ENCODE data around the gene ECE2.
"Not testable (repeated sequence)": the region's sequence is repeated elsewhere in the genome, so short reads cannot be mapped to it uniquely, and the experiment has no call there.

The ECE2 gene

GRCh38 chr3:184267249-184267648 lies 8.6 kb upstream of the ECE2 start:
- not testable (repeated sequence) for DNase-seq

GRCh38 chr3:184272269-184272668 lies 3.6 kb upstream of the ECE2 start:
- DNase-seq = no peak

- no peak for DNase-seq
Measured at GRCh38 chr3:184275381-184275701, 481 bp upstream of the ECE2 start.

- DNase-seq = no peak
Measured at GRCh38 chr3:184277366-184277765, 1.5 kb downstream of the ECE2 start.

GRCh38 chr3:184282941-184283340 lies 7.1 kb downstream of the ECE2 start:
- no peak for DNase-seq

- no peak for DNase-seq
Measured at GRCh38 chr3:184283681-184284080, 7.9 kb downstream of the ECE2 start.

- peak; percentile 29 to 53 (median 46) for DNase-seq
Measured at GRCh38 chr3:184284696-184285095, 8.9 kb downstream of the ECE2 start.

DNA sequence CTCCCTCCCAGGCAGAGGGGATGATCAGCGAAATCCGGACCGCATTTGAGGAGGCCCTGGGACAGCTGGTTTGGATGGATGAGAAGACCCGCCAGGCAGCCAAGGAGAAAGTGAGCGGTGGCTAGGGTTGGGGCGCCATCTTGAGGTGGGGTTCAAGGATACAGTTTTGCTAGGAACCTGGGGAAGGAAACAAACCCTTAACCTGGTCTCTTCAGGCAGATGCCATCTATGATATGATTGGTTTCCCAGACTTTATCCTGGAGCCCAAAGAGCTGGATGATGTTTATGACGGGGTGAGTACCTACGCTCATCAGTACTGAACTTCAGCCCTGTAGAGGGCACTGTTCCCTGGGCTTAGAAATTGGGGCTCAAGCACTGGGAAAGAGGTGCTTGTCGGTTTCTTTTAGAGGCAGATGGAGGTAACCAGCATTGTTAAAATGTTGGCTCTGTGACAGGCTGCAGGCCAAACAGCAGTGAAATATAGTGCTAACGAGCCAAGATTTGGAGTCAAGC lies 13.7 kb downstream of the ECE2 start:
- peak; percentile 55 to 73 (median 71) for DNase-seq

- DNase-seq = no peak
Measured at GRCh38 chr3:184290331-184290730, 14.5 kb downstream of the ECE2 start.

DNA sequence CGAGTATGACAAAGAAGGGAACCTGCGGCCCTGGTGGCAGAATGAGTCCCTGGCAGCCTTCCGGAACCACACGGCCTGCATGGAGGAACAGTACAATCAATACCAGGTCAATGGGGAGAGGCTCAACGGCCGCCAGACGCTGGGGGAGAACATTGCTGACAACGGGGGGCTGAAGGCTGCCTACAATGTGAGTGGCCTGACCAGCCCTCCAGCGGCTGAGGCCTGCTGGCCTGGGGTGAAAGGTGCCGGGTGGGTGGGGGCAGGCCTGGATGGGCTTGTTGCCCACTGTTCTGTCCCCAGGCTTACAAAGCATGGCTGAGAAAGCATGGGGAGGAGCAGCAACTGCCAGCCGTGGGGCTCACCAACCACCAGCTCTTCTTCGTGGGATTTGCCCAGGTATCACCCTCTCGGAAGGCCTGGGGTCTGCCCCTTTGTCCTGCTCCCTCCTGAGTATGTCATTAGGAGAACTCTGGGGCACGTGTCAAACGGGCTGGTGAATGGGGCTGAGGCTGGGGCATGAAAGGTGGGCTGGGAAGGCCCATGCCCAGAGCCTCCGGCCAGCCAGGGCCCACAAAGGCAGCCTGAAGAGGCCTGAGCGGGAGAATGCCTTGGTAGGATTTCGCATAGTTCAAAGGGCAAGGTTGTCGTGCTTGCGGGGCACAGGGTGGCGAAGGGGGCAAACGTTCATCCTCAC lies 15.4 kb downstream of the ECE2 start:
- DNase-seq = no peak

DNA sequence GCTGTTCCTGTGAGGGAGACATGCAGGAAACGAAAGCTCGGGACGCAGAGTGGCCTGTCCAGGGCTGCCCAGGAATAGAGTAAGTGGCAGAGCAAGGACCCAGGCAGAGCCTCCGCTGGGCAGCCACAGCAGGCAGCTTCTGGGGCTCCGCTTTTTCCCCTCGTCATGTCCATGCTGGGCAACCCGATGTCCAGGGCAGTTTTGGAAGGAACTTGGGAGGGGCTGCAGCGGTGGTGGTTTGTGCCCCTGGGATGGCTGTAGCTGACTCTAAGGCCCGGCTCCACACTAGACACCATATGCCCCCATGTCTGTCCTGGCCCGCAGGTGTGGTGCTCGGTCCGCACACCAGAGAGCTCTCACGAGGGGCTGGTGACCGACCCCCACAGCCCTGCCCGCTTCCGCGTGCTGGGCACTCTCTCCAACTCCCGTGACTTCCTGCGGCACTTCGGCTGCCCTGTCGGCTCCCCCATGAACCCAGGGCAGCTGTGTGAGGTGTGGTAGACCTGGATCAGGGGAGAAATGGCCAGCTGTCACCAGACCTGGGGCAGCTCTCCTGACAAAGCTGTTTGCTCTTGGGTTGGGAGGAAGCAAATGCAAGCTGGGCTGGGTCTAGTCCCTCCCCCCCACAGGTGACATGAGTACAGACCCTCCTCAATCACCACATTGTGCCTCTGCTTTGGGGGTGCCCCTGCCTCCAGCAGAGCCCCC lies 16.1 kb downstream of the ECE2 start:
- DNase-seq = no peak

DNA sequence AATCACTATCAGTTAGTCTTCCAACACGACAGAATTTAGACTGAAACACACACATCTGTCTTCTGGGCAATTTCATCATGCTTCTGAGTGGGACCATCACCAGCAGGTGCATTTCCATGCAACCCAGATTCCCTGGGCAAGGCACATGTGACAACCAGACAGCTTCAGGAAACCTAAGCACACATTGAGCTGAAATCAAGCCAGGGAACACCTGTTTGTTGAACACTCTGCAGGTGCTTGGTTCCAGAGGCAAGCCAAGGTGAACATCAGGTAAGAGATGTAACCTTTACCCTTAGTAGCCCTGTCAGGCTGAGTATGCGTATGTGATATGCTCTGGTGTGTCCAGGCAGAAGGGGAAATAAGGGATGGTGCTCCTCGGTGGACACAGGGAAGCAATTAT lies 19.9 kb downstream of the ECE2 start:
- no peak for DNase-seq

GRCh38 chr3:184296616-184297015 lies 20.8 kb downstream of the ECE2 start:
- DNase-seq = no peak

DNA sequence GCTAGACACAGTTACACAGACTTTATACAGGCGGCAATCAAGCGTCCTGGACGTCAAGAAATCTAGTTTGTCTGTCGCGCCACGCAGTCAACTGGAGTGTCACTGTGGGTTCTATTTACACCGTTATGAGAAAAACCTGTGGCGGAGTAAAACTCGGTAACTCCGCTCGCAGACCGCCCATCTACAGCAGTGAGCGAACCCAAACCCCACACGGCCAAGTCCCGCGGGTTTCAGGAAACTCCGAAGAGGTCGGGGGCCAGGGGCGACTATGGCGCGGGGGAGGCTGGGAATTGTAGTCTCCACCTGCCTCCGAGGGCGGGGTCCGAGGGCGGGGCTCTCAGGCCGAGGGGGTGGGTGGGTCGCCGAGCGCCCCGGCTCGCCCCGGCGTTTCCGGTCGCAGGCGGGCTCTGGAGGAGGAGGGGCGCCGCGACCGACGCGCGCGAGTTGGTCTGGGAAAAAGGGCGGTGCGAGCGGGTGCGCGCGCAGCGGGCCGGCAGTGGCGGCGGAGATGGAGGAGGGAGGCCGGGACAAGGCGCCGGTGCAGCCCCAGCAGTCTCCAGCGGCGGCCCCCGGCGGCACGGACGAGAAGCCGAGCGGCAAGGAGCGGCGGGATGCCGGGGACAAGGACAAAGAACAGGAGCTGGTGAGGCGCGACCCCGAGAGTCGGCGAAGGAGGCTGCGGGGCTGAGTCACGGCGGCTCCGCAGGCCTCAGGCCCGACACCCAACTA lies 23.1 kb downstream of the ECE2 start, which contains the start of gene PSMD2:
Gene PSMD2, plus strand, starts transcription at position 483 of the 729 bp plus-strand sequence. Its CDS starts 26 bp downstream, at position 509.
- DNase-seq = peak; percentile 97 to 100 (median 99)

- peak in 1 of 3 donors; percentile 27 for DNase-seq
Measured at GRCh38 chr3:184299488-184300377, 23.9 kb downstream of the ECE2 start.

DNA sequence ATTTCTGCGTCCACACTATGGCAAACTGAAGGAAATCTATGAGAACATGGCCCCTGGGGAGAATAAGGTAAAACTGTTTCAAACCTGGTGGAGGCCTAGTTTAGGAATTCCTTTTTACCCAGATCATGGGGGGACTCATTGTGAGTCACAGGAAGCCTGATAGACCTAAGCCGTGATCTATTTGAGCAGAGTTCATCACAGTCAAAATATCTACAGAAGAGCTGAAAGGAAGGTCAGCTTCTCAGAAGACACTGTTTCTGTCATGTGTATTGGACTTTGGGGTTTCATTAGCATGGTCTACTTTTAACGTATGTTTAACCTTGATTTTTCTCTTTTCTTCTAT lies 24.5 kb downstream of the ECE2 start:
- DNase-seq = no peak

GRCh38 chr3:184305577-184305976 lies 29.8 kb downstream of the ECE2 start:
- peak in 1 of 3 donors; percentile 34 for DNase-seq

- DNase-seq = no peak
Measured at GRCh38 chr3:184306341-184306972, 30.6 kb downstream of the ECE2 start.

- DNase-seq = no peak
Measured at GRCh38 chr3:184307915-184308314, 32.1 kb downstream of the ECE2 start.

DNA sequence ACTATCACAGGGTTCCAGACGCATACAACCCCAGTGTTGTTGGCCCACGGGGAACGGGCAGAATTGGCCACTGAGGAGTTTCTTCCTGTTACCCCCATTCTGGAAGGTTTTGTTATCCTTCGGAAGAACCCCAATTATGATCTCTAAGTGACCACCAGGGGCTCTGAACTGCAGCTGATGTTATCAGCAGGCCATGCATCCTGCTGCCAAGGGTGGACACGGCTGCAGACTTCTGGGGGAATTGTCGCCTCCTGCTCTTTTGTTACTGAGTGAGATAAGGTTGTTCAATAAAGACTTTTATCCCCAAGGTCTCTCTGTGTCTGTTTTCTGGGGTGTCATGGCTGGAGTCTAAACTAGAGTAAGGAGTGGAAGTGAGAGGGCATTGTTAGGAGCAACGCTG lies 32.9 kb downstream of the ECE2 start:
- DNase-seq = no peak

GRCh38 chr3:184311633-184312032 lies 35.8 kb downstream of the ECE2 start:
- DNase-seq = no peak

DNA sequence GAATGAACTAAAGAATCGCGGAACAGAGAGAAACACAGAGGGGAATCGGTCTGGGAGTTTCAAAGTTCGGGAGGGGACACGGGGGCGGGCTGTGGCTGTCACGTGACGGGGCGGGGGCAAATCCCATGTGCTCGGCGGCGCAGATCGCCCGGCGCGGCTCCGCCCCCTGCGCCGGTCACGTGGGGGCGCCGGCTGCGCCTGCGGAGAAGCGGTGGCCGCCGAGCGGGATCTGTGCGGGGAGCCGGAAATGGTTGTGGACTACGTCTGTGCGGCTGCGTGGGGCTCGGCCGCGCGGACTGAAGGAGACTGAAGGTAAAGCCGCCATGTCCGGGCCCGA lies 38.5 kb downstream of the ECE2 start, which contains the start of gene EIF4G1:
Gene EIF4G1, plus strand, starts transcription at position 244 of the 337 bp plus-strand sequence. CDS start 1,191 bp downstream, outside the sequence.
- peak; percentile 96 to 99 (median 98) for DNase-seq
